Uterus (tissue), 4 donors: Measurements from ENCODE around the gene FREM1. TPM values are rescaled to one million over a fixed set of nuclear protein-coding genes. Genes with fewer than 3 reads are reported as not detected.

Source experiments
- DNase-seq, 2 donors: peaks; one replicate each; pipeline ENCODE4 v3.0.0-alpha.2; 2019 to 2020
- H3K27ac ChIP-seq, 2 donors: fragments of 200-600 bp; sonication (generic); 1 replicate in 1 of 2; 2 replicates in 1 of 2; pipeline ENCODE4 v1.5.1; 2016 to 2018
- H3K27me3 ChIP-seq, 2 donors: fragments of 200-600 bp; sonication (generic); one replicate each; pipeline ENCODE4 v1.5.1; 2018 to 2019; ENCODE audit warnings: control low read depth in 1 of 2
- H3K36me3 ChIP-seq, 2 donors: fragments of 200-600 bp; sonication (generic); one replicate each; pipeline ENCODE4 v1.5.1; 2019; ENCODE audit warnings: control low read depth in 1 of 2
- H3K4me1 ChIP-seq, 2 donors: fragments of 200-600 bp; sonication (generic); one replicate each; pipeline ENCODE4 v1.5.1; 2018 to 2019; ENCODE audit warnings: control low read depth in 1 of 2
- H3K4me3 ChIP-seq, 2 donors: fragments of 200-600 bp; sonication (generic); 1 replicate in 1 of 2; 2 replicates in 1 of 2; pipeline ENCODE4 v1.5.1; 2018 to 2019; ENCODE audit warnings: mild to moderate bottlenecking in 1 of 2
- H3K9me3 ChIP-seq, 2 donors: fragments of 200-600 bp; sonication (generic); one replicate each; pipeline ENCODE4 v1.5.1; 2019; ENCODE audit warnings: control low read depth in 1 of 2
- POLR2A ChIP-seq, 2 donors: fragments of 450-650 bp; IDR thresholded peaks; one replicate each; pipeline ENCODE4 v1.6.1; 2016; ENCODE audit warnings: antibody characterized with exemption in 2 of 2, mild to moderate bottlenecking in 1 of 2, moderate library complexity in 1 of 2
- intact Hi-C: fragments of 100-400 bp; cut with DNase I; formaldehyde crosslinking; loops from one replicate; pipeline ENCODE4 v1.15.1; 2023; ENCODE audit warnings: low total_unique reads
- total RNA-seq, 4 donors: library from RNA; depleted of rRNA in 3 of 4; stranded (reverse); fragments of >200 nt in 3 of 4; gene quantifications; one replicate each; pipeline versions ENCODE4 v1.1.0 to v1.2.4, GENCODE V29; 2014 to 2023
- TF ChIP-seq, protein P1 (sequence below), 4 experiments: fragments of 200-600 bp in 2 of 4; fragments of 450-650 bp in 2 of 4; sonication (generic) in 2 of 4; IDR thresholded peaks; one replicate each; pipeline ENCODE4 v1.5.1; 2016 to 2019; ENCODE audit warnings: antibody characterized with exemption in 4 of 4, mild to moderate bottlenecking in 2 of 4, moderate library complexity in 1 of 4
- donor health status: DM: yes; HTN: yes; CAD: no.

Gene FREM1
- total RNA-seq, 4 donors from 2014 or later, result 7.6 to 92.6 (median 18.4) TPM

GRCh38 chr9:14830057-14830456, 80.2 kb downstream of the FREM1 start:
- Histone ChIP-seq H3K27ac (no peak overlapping the region), H3K4me1 (no peaks in the 10 kb centered on the region), H3K27me3 (no peaks in the 10 kb centered on the region), H3K4me3 (no peak overlapping the region), H3K9me3 (no peaks in the 10 kb centered on the region), H3K36me3 (no peaks in the 10 kb centered on the region)
- DNase-seq, result no peak
- no peak for TF ChIP-seq POLR2A (IDR thresholded peaks at IDR 0.05)
- TF ChIP-seq, protein P1, sequence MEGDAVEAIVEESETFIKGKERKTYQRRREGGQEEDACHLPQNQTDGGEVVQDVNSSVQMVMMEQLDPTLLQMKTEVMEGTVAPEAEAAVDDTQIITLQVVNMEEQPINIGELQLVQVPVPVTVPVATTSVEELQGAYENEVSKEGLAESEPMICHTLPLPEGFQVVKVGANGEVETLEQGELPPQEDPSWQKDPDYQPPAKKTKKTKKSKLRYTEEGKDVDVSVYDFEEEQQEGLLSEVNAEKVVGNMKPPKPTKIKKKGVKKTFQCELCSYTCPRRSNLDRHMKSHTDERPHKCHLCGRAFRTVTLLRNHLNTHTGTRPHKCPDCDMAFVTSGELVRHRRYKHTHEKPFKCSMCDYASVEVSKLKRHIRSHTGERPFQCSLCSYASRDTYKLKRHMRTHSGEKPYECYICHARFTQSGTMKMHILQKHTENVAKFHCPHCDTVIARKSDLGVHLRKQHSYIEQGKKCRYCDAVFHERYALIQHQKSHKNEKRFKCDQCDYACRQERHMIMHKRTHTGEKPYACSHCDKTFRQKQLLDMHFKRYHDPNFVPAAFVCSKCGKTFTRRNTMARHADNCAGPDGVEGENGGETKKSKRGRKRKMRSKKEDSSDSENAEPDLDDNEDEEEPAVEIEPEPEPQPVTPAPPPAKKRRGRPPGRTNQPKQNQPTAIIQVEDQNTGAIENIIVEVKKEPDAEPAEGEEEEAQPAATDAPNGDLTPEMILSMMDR (IDR thresholded peaks at IDR 0.05), result no peak
- intact Hi-C loops, result no loop called here

GRCh38 chr9:14829204-14829603, 81.0 kb downstream of the FREM1 start:
- no peak for DNase-seq
- H3K27me3 ChIP-seq, result no peaks in the 10 kb centered on the region
- no peaks in the 10 kb centered on the region for H3K4me1 ChIP-seq
- H3K9me3 ChIP-seq, result no peaks in the 10 kb centered on the region
- no peak overlapping the region for H3K4me3 ChIP-seq
- no peak for TF ChIP-seq POLR2A (IDR thresholded peaks at IDR 0.05)
- TF ChIP-seq, protein P1 (IDR thresholded peaks at IDR 0.05), result no peak
- intact Hi-C loops, result no loop called here
- no peaks in the 10 kb centered on the region for H3K36me3 ChIP-seq
- no peak overlapping the region for H3K27ac ChIP-seq

- TF ChIP-seq, protein P1 (IDR thresholded peaks at IDR 0.05), result no peak
- TF ChIP-seq POLR2A (IDR thresholded peaks at IDR 0.05), result no peak
- no peak for DNase-seq
- intact Hi-C loops, result no loop called here
- no peaks in the 10 kb centered on the region for H3K36me3 ChIP-seq
- H3K9me3 ChIP-seq, result no peaks in the 10 kb centered on the region
- no peaks in the 10 kb centered on the region for H3K27me3 ChIP-seq
- no peaks in the 10 kb centered on the region for H3K4me1 ChIP-seq
- no peak overlapping the region for H3K27ac ChIP-seq
- no peak overlapping the region for H3K4me3 ChIP-seq
Observed at GRCh38 chr9:14827805-14828204, 82.4 kb downstream of the FREM1 start.

DNA sequence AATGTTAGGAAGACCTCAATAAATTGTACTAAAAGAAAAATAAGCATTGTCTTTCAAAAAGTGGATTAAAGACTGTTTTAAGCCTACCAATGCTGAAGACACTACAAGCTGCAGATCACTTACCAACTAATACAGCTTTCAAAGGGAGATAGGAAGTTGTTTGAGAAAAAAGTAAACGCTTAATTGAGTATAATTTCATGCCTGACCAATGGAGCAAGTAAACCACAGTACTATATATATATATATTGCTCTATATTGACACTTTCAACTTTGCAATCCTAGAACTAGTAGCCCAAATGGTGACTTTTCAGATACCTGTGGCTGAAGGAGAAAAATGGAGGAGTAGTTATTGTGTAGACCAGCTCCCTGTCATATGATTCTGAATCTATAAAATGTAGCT, 85.7 kb downstream of the FREM1 start:
- no peak overlapping the region for H3K27ac ChIP-seq
- H3K4me3 ChIP-seq, result no peak overlapping the region
- no peaks in the 10 kb centered on the region for H3K9me3 ChIP-seq
- no peaks in the 10 kb centered on the region for H3K4me1 ChIP-seq
- TF ChIP-seq, protein P1 (IDR thresholded peaks at IDR 0.05), result no peak
- no peak for TF ChIP-seq POLR2A (IDR thresholded peaks at IDR 0.05)
- intact Hi-C loops, result no loop called here
- no peak for DNase-seq
- H3K27me3 ChIP-seq, result no peaks in the 10 kb centered on the region
- H3K36me3 ChIP-seq, result no peaks in the 10 kb centered on the region

GRCh38 chr9:14823800-14824199, 86.4 kb downstream of the FREM1 start:
- Histone ChIP-seq H3K27ac (no peak overlapping the region), H3K4me3 (no peak overlapping the region), H3K4me1 (no peaks in the 10 kb centered on the region), H3K9me3 (no peaks in the 10 kb centered on the region), H3K36me3 (no peaks in the 10 kb centered on the region), H3K27me3 (no peaks in the 10 kb centered on the region)
- no peak for TF ChIP-seq POLR2A (IDR thresholded peaks at IDR 0.05)
- TF ChIP-seq, protein P1 (IDR thresholded peaks at IDR 0.05), result no peak
- intact Hi-C loops, result no loop called here
- no peak for DNase-seq
